KG1 (cell line): Measurements from ENCODE around the gene OR2B2.

Experiments
- DNase-seq: peaks from one replicate; lab custom pipeline; 2025; lab: John Stamatoyannopoulos, UW

OR2B2 gene

GRCh38 chr6:27866357-27867050, 45.7 kb downstream of the OR2B2 start:
- DNase-seq, result peak; percentile 94

- DNase-seq, result no peak
These were observed 46.3 kb downstream of the OR2B2 start for GRCh38 chr6:27865850-27866356.

- peak; percentile 96 for DNase-seq
These were observed 47.0 kb downstream of the OR2B2 start for GRCh38 chr6:27864906-27865849.

GRCh38 chr6:27863962-27864905, 48.0 kb downstream of the OR2B2 start:
- no peak for DNase-seq

GRCh38 chr6:27862396-27863066, 49.7 kb downstream of the OR2B2 start:
- no peak for DNase-seq

GRCh38 chr6:27861861-27862260, 50.3 kb downstream of the OR2B2 start:
- no peak for DNase-seq

GRCh38 chr6:27861276-27861840, 50.8 kb downstream of the OR2B2 start:
- no peak for DNase-seq
